Colonic mucosa (tissue), 4 donors: Measurements from ENCODE around the gene CARMIL1. TPM values are rescaled to one million over a fixed set of nuclear protein-coding genes. Genes with fewer than 3 reads are reported as not detected.

Experiments used
- DNase-seq: peaks from one replicate; pipeline ENCODE4 v3.0.0-alpha.2; 2020
- H3K27ac ChIP-seq: fragments of 200-600 bp; one replicate; pipeline ENCODE4 v1.8.0; 2021
- H3K27me3 ChIP-seq: fragments of 200-600 bp; one replicate; pipeline ENCODE4 v1.8.0; 2021
- H3K36me3 ChIP-seq: fragments of 200-600 bp; one replicate; pipeline ENCODE4 v1.8.0; 2021
- H3K4me1 ChIP-seq: fragments of 200-600 bp; one replicate; pipeline ENCODE4 v1.8.0; 2021; ENCODE audit warnings: mild to moderate bottlenecking
- H3K4me3 ChIP-seq: fragments of 200-600 bp; one replicate; pipeline ENCODE4 v1.8.0; 2021
- H3K9ac ChIP-seq, 2 donors: one replicate each; pipeline ENCODE4 v1.7.0; 2013; ENCODE audit warnings: control low read depth in 2 of 2, low read depth in 2 of 2, low read length in 2 of 2
- H3K9me3 ChIP-seq: fragments of 200-600 bp; one replicate; pipeline ENCODE4 v1.8.0; 2021
- intact Hi-C: fragments of 100-400 bp; cut with DNase I; formaldehyde crosslinking; loops from one replicate; pipeline ENCODE4 v1.14.1; 2022
- total RNA-seq, 2 donors: library from RNA; stranded (reverse); fragmentation: NEBNext Ultra II Directional in 1 of 2; extraction: Animal tissue kit (Norgen Biotek cat#: 25700) in 1 of 2; gene quantifications; one replicate each; pipeline ENCODE4 v1.2.1, GENCODE V29; 2021
- TF ChIP-seq, protein P1 (sequence below): fragments of 200-600 bp; IDR thresholded peaks from one replicate; pipeline ENCODE4 v1.8.0; 2022; ENCODE audit warnings: antibody characterized with exemption, mild to moderate bottlenecking
- donor health status: healthy.
- donor health status: DM: no; HTN: no; CAD: no.
- donor health status: DM: no; HTN: no; CAD: no.

The CARMIL1 gene
- total RNA-seq, 2 donors from 2014 or later, result 38.6 to 50.2 TPM

DNA sequence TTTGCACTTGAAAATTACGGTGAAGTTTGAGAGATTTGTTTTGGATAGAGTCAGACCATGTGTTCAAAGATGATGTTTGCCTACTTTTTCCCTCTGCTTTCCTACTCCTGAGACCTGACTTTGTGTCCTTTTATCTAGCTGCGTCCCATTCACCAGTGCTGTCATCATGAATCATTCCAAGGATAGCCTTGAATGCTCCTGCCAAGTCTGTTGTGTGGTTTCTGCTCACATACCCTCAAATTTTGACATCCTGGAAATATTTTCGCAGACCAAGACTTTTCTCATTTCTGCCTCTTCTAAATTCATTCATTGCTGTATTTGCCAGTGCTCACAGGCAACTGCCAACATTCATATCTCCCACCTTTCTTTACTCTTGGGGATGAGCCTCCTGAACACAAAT is 197.0 kb downstream of the CARMIL1 start:
- Histone ChIP-seq H3K4me3 (no peak overlapping the region), H3K4me1 (no peaks in the 10 kb centered on the region), H3K9me3 (no peaks in the 10 kb centered on the region), H3K27me3 (no peaks in the 10 kb centered on the region), H3K9ac (no peak overlapping the region), H3K27ac (no peak overlapping the region), H3K36me3 (peaks cover 4% of the 10 kb centered on the region)
- no peak for DNase-seq
- TF ChIP-seq, protein P1, sequence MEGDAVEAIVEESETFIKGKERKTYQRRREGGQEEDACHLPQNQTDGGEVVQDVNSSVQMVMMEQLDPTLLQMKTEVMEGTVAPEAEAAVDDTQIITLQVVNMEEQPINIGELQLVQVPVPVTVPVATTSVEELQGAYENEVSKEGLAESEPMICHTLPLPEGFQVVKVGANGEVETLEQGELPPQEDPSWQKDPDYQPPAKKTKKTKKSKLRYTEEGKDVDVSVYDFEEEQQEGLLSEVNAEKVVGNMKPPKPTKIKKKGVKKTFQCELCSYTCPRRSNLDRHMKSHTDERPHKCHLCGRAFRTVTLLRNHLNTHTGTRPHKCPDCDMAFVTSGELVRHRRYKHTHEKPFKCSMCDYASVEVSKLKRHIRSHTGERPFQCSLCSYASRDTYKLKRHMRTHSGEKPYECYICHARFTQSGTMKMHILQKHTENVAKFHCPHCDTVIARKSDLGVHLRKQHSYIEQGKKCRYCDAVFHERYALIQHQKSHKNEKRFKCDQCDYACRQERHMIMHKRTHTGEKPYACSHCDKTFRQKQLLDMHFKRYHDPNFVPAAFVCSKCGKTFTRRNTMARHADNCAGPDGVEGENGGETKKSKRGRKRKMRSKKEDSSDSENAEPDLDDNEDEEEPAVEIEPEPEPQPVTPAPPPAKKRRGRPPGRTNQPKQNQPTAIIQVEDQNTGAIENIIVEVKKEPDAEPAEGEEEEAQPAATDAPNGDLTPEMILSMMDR, result no peak
- intact Hi-C loops, result no loop called here

DNA sequence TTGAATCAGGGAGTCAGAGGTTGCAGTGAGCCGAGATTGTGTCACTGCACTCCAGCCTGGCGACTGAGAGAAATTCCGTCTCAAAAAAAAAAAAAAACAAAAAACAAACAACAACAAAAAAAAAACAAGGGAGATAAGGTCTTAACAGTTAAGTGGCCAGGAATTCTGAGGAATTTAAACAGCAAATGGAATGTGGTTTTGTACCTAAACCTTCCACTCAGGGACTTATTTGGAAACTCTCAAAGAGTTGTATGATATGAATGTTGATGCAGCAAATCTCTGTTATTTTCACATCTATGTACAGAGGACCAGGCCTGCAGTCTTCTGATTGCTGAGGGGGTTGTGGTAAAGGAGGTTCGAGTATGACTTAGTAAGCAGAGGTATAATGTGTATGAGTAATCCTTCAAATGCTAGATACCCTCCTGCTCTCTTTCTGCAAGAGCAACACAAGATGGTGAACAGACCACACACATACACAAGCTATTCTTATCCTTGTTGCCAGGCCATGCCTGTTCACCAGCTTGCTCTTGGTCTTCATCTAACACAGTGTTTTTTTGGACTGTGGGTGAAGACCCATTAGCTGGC is 197.9 kb downstream of the CARMIL1 start:
- Histone ChIP-seq H3K9ac (no peak overlapping the region), H3K4me1 (no peaks in the 10 kb centered on the region), H3K27ac (no peak overlapping the region), H3K9me3 (no peaks in the 10 kb centered on the region), H3K36me3 (peaks cover 4% of the 10 kb centered on the region), H3K4me3 (no peak overlapping the region), H3K27me3 (no peaks in the 10 kb centered on the region)
- TF ChIP-seq, protein P1, result no peak
- intact Hi-C loops, result no loop called here
- no peak for DNase-seq

DNA sequence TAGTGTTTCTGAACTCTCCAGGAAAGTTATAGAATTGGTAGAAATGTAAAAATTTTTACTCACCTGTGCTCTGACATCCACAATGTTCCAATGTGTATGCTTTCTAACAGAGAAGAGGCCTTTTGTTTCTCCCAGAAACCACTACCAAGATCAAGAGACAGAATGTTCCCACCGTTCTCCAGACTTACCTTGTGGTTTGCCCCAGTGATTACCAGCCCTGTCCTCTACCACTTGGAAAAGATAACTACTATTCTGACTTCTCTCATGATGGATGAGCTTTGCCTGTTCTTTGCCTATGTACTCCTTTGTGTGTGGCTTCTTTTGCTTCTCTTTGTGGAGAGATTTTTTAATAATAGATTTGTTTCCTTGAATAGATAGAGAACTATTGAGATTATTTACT is 199.8 kb downstream of the CARMIL1 start:
- no peak overlapping the region for H3K4me3 ChIP-seq
- peaks cover 4% of the 10 kb centered on the region for H3K36me3 ChIP-seq
- TF ChIP-seq, protein P1, result no peak
- H3K9ac ChIP-seq, result no peak overlapping the region
- intact Hi-C loops, result no loop called here
- H3K27me3 ChIP-seq, result no peaks in the 10 kb centered on the region
- no peak for DNase-seq
- H3K27ac ChIP-seq, result no peak overlapping the region
- no peaks in the 10 kb centered on the region for H3K4me1 ChIP-seq
- H3K9me3 ChIP-seq, result no peaks in the 10 kb centered on the region

DNA sequence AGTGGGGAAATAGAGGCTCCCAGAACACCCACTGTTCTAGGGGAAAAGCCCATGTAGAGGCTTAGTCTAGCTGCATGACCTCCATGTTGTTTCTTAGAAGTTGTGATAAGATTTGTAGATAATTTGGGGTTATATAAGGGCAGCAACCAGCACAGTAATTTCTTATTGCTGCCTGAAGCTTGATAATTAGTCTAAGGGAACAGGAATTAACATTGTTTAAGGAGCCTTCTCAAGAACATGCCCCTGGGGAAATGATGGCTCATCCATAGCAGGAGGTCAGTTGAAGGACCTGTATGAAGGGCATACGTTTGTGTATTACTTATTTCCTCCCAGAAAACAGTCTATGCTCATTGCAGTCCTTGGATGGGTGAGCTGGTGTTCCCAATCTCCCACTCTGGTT is 202.1 kb downstream of the CARMIL1 start:
- intact Hi-C loops, result no loop called here
- TF ChIP-seq, protein P1, result no peak
- H3K9me3 ChIP-seq, result no peaks in the 10 kb centered on the region

DNA sequence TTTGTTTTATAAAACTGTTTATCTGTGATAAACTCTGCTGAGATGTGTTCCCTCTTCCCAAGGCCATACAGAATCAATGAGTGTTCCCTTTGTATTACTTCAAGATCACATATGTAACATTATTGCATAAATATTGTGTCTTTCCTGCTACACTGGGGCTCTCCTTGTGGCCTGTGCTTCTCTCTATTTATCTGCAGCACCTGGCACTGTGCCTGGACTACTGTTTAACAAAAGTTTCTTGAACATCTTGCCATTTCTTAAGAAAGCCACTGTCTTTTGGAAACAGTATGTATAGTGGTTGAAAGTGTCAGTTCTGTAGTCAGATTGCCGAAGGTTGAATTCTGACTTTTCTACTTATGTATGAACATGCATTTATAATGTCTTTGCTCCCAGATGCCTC is 203.8 kb downstream of the CARMIL1 start:
- Histone ChIP-seq H3K4me1 (no peaks in the 10 kb centered on the region), H3K27me3 (no peaks in the 10 kb centered on the region), H3K9ac (no peak overlapping the region), H3K27ac (no peak overlapping the region), H3K4me3 (no peak overlapping the region), H3K9me3 (no peaks in the 10 kb centered on the region), H3K36me3 (no peaks in the 10 kb centered on the region)
- DNase-seq, result no peak
- intact Hi-C loops, result no loop called here
- TF ChIP-seq, protein P1, result no peak

More for the DNA sequence above, 202.1 kb downstream of the CARMIL1 start:
- H3K27ac ChIP-seq, result no peak overlapping the region
- no peak overlapping the region for H3K9ac ChIP-seq
- H3K27me3 ChIP-seq, result no peaks in the 10 kb centered on the region
- H3K36me3 ChIP-seq, result peaks cover under 1% of the 10 kb centered on the region
- no peak overlapping the region for H3K4me3 ChIP-seq
- no peak for DNase-seq
- H3K4me1 ChIP-seq, result no peaks in the 10 kb centered on the region
